ENCODE measurements around the gene SIAH1. TPM values are rescaled to one million over a fixed set of nuclear protein-coding genes. Genes with fewer than 3 reads are reported as not detected.
A peak's percentile ranks its signal among the peaks of the same experiment; 100 is the strongest.
"Not testable (repeated sequence)": the region's sequence is repeated elsewhere in the genome, so short reads cannot be mapped to it uniquely, and the experiment has no call there.

The SIAH1 gene
- total RNA-seq, 4 donors from 2014 or later: 21.6 to 31.0 (median 25.9) TPM

DNA sequence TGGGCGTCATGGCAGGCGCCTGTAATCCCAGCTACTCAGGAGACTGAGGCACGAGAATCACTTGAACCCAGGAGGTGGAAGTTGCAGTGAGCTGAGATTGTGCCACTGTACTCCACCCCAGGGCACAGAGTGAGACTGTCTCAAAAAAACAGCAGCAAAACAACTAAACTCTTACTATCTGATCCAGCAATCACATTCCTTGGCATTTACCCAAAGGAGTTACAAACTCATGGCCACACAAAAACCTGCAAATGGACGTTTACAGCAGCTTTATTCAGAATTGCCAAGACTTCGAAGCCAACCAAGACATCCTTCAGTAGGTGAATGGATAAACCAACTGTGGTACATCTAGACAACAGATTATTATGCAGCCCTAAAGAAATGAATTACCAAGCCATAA is 4.0 kb downstream of the SIAH1 start:
- Histone ChIP-seq H3K9me3 (no peaks in the 10 kb centered on the region), H3K4me1 (peaks cover 68 to 84% (median 82%) of the 10 kb centered on the region in 4 donors), H3K27me3 (no peaks in the 10 kb centered on the region), H3K36me3 (no peaks in the 10 kb centered on the region), H3K27ac (replicated peaks in 1 of 4) (peak overlapping the region in 1 of 4 donors; percentile 18), H3K4me3 (no peak overlapping the region)
- WGBS: 72% methylated on average over 5 of the region's 5 CpGs
- no peak for DNase-seq (ENCODE audit: extremely low spot score)
- intact Hi-C loops (cut with DNase I): no loop called here
- TF ChIP-seq, protein P1, sequence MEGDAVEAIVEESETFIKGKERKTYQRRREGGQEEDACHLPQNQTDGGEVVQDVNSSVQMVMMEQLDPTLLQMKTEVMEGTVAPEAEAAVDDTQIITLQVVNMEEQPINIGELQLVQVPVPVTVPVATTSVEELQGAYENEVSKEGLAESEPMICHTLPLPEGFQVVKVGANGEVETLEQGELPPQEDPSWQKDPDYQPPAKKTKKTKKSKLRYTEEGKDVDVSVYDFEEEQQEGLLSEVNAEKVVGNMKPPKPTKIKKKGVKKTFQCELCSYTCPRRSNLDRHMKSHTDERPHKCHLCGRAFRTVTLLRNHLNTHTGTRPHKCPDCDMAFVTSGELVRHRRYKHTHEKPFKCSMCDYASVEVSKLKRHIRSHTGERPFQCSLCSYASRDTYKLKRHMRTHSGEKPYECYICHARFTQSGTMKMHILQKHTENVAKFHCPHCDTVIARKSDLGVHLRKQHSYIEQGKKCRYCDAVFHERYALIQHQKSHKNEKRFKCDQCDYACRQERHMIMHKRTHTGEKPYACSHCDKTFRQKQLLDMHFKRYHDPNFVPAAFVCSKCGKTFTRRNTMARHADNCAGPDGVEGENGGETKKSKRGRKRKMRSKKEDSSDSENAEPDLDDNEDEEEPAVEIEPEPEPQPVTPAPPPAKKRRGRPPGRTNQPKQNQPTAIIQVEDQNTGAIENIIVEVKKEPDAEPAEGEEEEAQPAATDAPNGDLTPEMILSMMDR (IDR thresholded peaks at IDR 0.05): no peak
- TF ChIP-seq EP300 (IDR thresholded peaks at IDR 0.05) (no peak), POLR2AphosphoS5 (IDR thresholded peaks at IDR 0.05) (no peak), POLR2A (IDR thresholded peaks at IDR 0.05; ENCODE audit: low read depth) (no peak)

GRCh38 chr16:48378836-48379235 is 6.4 kb downstream of the SIAH1 start:
- H3K4me3 ChIP-seq: no peak overlapping the region
- H3K9me3 ChIP-seq: no peaks in the 10 kb centered on the region
- no peaks in the 10 kb centered on the region for H3K36me3 ChIP-seq
- no peaks in the 10 kb centered on the region for H3K27me3 ChIP-seq
- intact Hi-C loops (cut with DNase I): no loop called here
- TF ChIP-seq, protein P1 (IDR thresholded peaks at IDR 0.05): no peak
- TF ChIP-seq EP300 (IDR thresholded peaks at IDR 0.05): no peak
- no peak for TF ChIP-seq POLR2A (IDR thresholded peaks at IDR 0.05; ENCODE audit: low read depth)
- no peak for TF ChIP-seq POLR2AphosphoS5 (IDR thresholded peaks at IDR 0.05)
- WGBS: 73% methylated on average over 1 of the region's 1 CpG
- peaks cover 86 to 100% (median 99%) of the 10 kb centered on the region in 4 donors for H3K4me1 ChIP-seq
- H3K27ac ChIP-seq (replicated peaks in 1 of 4): no peak overlapping the region
- no peak for DNase-seq (ENCODE audit: extremely low spot score)

GRCh38 chr16:48378276-48378675 is 6.9 kb downstream of the SIAH1 start:
- no peak for DNase-seq (ENCODE audit: extremely low spot score)
- peaks cover 90 to 100% (median 99%) of the 10 kb centered on the region in 4 donors for H3K4me1 ChIP-seq
- intact Hi-C loops (cut with DNase I): no loop called here
- 81% methylated on average over 5 of the region's 5 CpGs for WGBS
- H3K9me3 ChIP-seq: no peaks in the 10 kb centered on the region
- no peak overlapping the region for H3K27ac ChIP-seq (replicated peaks in 1 of 4)
- TF ChIP-seq POLR2AphosphoS5 (IDR thresholded peaks at IDR 0.05): no peak
- no peak for TF ChIP-seq POLR2A (IDR thresholded peaks at IDR 0.05; ENCODE audit: low read depth)
- TF ChIP-seq EP300 (IDR thresholded peaks at IDR 0.05): no peak
- TF ChIP-seq, protein P1 (IDR thresholded peaks at IDR 0.05): no peak
- no peaks in the 10 kb centered on the region for H3K27me3 ChIP-seq
- H3K4me3 ChIP-seq: no peak overlapping the region
- H3K36me3 ChIP-seq: no peaks in the 10 kb centered on the region

DNA sequence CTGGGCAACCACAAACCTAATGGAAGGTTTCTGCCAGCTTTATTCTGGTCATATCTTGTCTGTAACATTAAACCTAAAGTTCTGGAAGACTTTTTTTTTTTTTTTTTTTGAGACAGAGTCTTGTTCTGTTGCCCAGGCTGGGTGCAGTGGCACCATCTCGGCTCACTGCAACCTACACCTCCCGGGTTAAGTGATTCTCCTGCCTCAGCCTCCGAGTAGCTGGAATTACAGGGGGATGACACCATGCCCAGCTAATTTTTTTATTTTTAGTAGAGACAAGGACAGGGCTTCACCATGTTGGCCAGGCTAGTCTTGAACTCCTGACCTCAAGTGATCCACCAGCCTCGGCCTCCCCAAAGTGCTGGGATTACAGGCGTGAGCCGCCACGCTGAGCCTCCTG is 7.9 kb downstream of the SIAH1 start:
- H3K4me3 ChIP-seq; intact Hi-C loops (cut with DNase I); H3K27ac ChIP-seq (replicated peaks in 1 of 4); H3K27me3 ChIP-seq; H3K36me3 ChIP-seq; DNase-seq (ENCODE audit: extremely low spot score); H3K9me3 ChIP-seq: not testable (repeated sequence)
- H3K4me1 ChIP-seq: peaks cover 88 to 100% (median 99%) of the 10 kb centered on the region in 4 donors
- WGBS: 86% methylated on average over 7 of the region's 7 CpGs

GRCh38 chr16:48374255-48374654 is 11.0 kb downstream of the SIAH1 start:
- intact Hi-C loops (cut with DNase I): no loop called here
- Histone ChIP-seq H3K4me3 (no peak overlapping the region), H3K4me1 (peaks cover 83 to 97% (median 95%) of the 10 kb centered on the region in 4 donors), H3K9me3 (no peaks in the 10 kb centered on the region), H3K27me3 (no peaks in the 10 kb centered on the region), H3K36me3 (no peaks in the 10 kb centered on the region), H3K27ac (replicated peaks in 1 of 4) (no peak overlapping the region)
- no peak for TF ChIP-seq POLR2AphosphoS5 (IDR thresholded peaks at IDR 0.05)
- no peak for TF ChIP-seq POLR2A (IDR thresholded peaks at IDR 0.05; ENCODE audit: low read depth)
- TF ChIP-seq, protein P1 (IDR thresholded peaks at IDR 0.05): no peak
- no peak for TF ChIP-seq EP300 (IDR thresholded peaks at IDR 0.05)
- no peak for DNase-seq (ENCODE audit: extremely low spot score)
- WGBS: 68% methylated on average over 2 of the region's 2 CpGs
